Ovary (tissue), 3 donors: Measurements from ENCODE around the gene CLK2.

ENCODE experiments used
- CTCF ChIP-seq, 3 donors: fragments of 450-650 bp in 2 of 3; fragments of 200-600 bp in 1 of 3; IDR thresholded peaks; one replicate each; pipeline versions ENCODE4 v1.5.1 to v1.8.0; 2016 to 2022; ENCODE audit warnings: antibody characterized with exemption in 3 of 3, mild to moderate bottlenecking in 1 of 3
- POLR2A ChIP-seq: fragments of 450-650 bp; IDR thresholded peaks from one replicate; pipeline ENCODE4 v1.6.1; 2017; ENCODE audit warnings: antibody characterized with exemption, mild to moderate bottlenecking, moderate library complexity
- donor health status: DM: no; HTN: no; CAD: no.

GRCh38 chr1:155285631-155286044, 12.3 kb upstream of the CLK2 start:
- no peak for TF ChIP-seq CTCF (IDR thresholded peaks at IDR 0.05)
- no peak for TF ChIP-seq POLR2A
